DOHH2 (cell line): ENCODE results near the gene TFF2.

Source experiments
- H3F3A ChIP-seq: fragments of 200-600 bp; sonication (generic), shearing (Covaris generic); 2 replicates; pipeline ENCODE4 v1.6.0; 2016; ENCODE audit warnings: antibody characterized with exemption, mild to moderate bottlenecking; ENCODE audit not compliant: control insufficient read depth, insufficient read depth
- H3K27ac ChIP-seq: fragments of 200-600 bp; sonication (generic); 2 replicates; pipeline ENCODE4 v1.5.1; 2014; ENCODE audit warnings: low read depth, mild to moderate bottlenecking, low read length, moderate library complexity
- H3K27me3 ChIP-seq: fragments of 200-600 bp; sonication (generic); 2 replicates; pipeline ENCODE4 v1.6.1; 2014; ENCODE audit warnings: mild to moderate bottlenecking, low read length, mixed read lengths; ENCODE audit not compliant: control insufficient read depth
- H3K36me3 ChIP-seq: fragments of 200-600 bp; sonication (generic); 2 replicates; pipeline ENCODE4 v1.6.1; 2014; ENCODE audit warnings: mild to moderate bottlenecking, low read length, moderate library complexity, mixed read lengths; ENCODE audit not compliant: control insufficient read depth
- H3K4me1 ChIP-seq: fragments of 200-600 bp; sonication (generic); 2 replicates; pipeline ENCODE4 v1.6.1; 2014; ENCODE audit warnings: mild to moderate bottlenecking, low read length, mixed read lengths; ENCODE audit not compliant: control insufficient read depth
- H3K4me2 ChIP-seq: fragments of 200-600 bp; sonication (generic); 2 replicates; pipeline ENCODE4 v1.6.0; 2014; ENCODE audit warnings: mild to moderate bottlenecking, low read length, moderate library complexity
- H3K4me3 ChIP-seq: fragments of 200-600 bp; sonication (generic); 2 replicates; pipeline ENCODE4 v1.5.1; 2014; ENCODE audit warnings: mild to moderate bottlenecking, low read length, mixed read lengths
- H3K79me2 ChIP-seq: fragments of 200-600 bp; sonication (generic); 2 replicates; pipeline ENCODE4 v1.6.1; 2014; ENCODE audit warnings: mild to moderate bottlenecking, low read length, mixed read lengths; ENCODE audit not compliant: control insufficient read depth
- H3K9me2 ChIP-seq: fragments of 200-600 bp; sonication (generic); replicated peaks from 2 replicates; pipeline ENCODE4 v1.6.1; 2014; ENCODE audit warnings: mild to moderate bottlenecking, low read length, mixed read lengths; ENCODE audit not compliant: control insufficient read depth
- H3K9me3 ChIP-seq: fragments of 200-600 bp; sonication (generic); 2 replicates; pipeline ENCODE4 v1.6.1; 2014; ENCODE audit warnings: antibody characterized with exemption, low read length, mixed read lengths; ENCODE audit not compliant: control insufficient read depth, insufficient read depth
- H4K20me1 ChIP-seq: fragments of 200-600 bp; sonication (generic); 2 replicates; pipeline ENCODE4 v1.6.0; 2014; ENCODE audit warnings: low read depth, mild to moderate bottlenecking, antibody characterized with exemption, low read length, moderate library complexity; ENCODE audit not compliant: control insufficient read depth, insufficient read depth
- EZH2phosphoT487 ChIP-seq: fragments of 200-600 bp; sonication (generic); IDR thresholded peaks from 2 replicates; pipeline ENCODE4 v1.6.1; 2017; ENCODE audit warnings: borderline replicate concordance, mild to moderate bottlenecking, antibody characterized with exemption, low read length, moderate library complexity, mixed read lengths
- TF ChIP-seq, protein P1 (sequence below): fragments of 200-600 bp; sonication (generic); IDR thresholded peaks from one replicate; pipeline ENCODE4 v1.5.1; 2014; ENCODE audit warnings: antibody characterized with exemption, mild to moderate bottlenecking, low read depth, low read length; ENCODE audit not compliant: poor library complexity, severe bottlenecking

The TFF2 gene

DNA sequence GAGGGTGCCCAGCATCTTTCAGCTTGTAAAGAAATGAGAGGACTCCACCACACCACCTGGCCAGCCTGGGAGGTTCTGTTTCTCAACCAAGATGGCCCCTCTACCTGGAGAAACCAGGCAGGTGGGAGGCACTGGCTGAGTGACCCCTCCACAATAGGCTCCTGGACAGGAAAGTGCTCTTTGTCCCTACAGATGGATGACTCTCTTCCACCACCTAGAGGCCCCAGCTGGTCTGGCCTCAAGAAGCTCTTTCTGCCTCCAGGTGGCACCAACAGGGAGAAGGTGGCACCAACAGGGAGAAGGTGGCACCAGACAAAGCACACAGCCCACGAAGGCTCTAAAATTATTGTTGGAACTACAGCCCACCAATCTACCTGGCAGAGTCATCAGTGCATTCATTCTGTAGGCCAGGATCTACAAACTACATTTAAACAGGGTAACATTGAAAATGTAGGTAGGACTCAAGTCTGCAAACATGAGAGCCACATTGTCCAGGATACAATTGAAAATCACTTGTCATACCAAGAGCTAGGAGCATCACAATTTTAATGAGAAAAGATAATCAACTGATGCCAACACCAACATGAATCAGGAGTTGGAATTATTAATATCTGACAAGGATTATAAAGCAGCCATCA is 30.7 kb upstream of the TFF2 start:
- TF ChIP-seq, protein P1, sequence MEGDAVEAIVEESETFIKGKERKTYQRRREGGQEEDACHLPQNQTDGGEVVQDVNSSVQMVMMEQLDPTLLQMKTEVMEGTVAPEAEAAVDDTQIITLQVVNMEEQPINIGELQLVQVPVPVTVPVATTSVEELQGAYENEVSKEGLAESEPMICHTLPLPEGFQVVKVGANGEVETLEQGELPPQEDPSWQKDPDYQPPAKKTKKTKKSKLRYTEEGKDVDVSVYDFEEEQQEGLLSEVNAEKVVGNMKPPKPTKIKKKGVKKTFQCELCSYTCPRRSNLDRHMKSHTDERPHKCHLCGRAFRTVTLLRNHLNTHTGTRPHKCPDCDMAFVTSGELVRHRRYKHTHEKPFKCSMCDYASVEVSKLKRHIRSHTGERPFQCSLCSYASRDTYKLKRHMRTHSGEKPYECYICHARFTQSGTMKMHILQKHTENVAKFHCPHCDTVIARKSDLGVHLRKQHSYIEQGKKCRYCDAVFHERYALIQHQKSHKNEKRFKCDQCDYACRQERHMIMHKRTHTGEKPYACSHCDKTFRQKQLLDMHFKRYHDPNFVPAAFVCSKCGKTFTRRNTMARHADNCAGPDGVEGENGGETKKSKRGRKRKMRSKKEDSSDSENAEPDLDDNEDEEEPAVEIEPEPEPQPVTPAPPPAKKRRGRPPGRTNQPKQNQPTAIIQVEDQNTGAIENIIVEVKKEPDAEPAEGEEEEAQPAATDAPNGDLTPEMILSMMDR: peak; percentile 92
- TF ChIP-seq EZH2phosphoT487: no peak
- Histone ChIP-seq H3K4me2 (no peak overlapping the region), H3K36me3 (no peaks in the 10 kb centered on the region), H3K79me2 (no peaks in the 10 kb centered on the region), H3F3A (no peaks in the 10 kb centered on the region), H3K4me3 (no peak overlapping the region), H4K20me1 (no peaks in the 10 kb centered on the region), H3K27ac (no peak overlapping the region), H3K9me2 (no peaks in the 10 kb centered on the region), H3K27me3 (peaks cover 13% of the 10 kb centered on the region; the same call in 1 of the 2 replicates), H3K4me1 (peaks cover 23% of the 10 kb centered on the region), H3K9me3 (no peaks in the 10 kb centered on the region)

DNA sequence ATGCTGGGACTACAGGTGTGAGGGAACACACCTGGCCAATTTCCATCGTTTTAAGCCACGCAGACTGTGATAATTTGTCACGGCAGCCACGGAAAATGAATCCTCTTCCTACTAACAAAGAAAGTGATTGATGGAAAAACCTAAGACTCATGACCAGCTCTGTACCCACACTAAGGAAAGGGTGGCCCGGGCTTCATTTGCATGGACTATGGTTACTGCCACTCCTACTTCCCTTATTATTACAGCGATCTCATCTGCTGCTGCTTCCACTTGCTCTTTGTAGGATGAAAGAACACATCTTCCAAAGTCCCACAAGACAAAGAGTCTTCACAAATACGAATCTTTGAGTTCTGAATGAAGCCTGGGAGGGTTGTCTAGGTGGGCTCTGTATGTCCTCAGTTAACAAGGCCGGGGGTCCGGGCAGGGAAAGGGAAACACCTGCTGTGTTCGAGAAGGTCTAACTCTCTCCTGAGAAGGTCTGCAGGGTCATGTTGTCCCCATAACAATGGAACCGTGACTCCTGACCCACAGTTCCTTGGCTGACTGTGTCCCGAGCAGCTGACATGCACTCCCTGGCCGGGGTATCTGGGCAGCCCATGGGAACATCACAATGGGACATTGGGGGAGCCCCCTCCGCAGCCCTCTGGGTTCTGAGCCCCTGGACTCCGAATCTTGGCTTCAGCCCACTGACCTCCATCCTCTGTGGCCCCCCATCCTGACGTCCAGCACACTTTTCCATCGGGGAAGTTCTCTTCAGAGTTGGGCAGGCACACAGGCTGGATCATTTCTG is 28.8 kb upstream of the TFF2 start:
- H3K4me1 ChIP-seq: peaks cover 15% of the 10 kb centered on the region
- H3K36me3 ChIP-seq: no peaks in the 10 kb centered on the region
- peak overlapping the region; percentile 38 for H3K4me2 ChIP-seq
- H4K20me1 ChIP-seq: no peaks in the 10 kb centered on the region
- no peak overlapping the region for H3K27ac ChIP-seq
- no peaks in the 10 kb centered on the region for H3K9me3 ChIP-seq
- TF ChIP-seq, protein P1: no peak
- no peak for TF ChIP-seq EZH2phosphoT487
- H3K27me3 ChIP-seq: peaks cover 12% of the 10 kb centered on the region
- no peaks in the 10 kb centered on the region for H3K9me2 ChIP-seq
- no peaks in the 10 kb centered on the region for H3K79me2 ChIP-seq
- H3K4me3 ChIP-seq: no peak overlapping the region
- H3F3A ChIP-seq: no peaks in the 10 kb centered on the region

DNA sequence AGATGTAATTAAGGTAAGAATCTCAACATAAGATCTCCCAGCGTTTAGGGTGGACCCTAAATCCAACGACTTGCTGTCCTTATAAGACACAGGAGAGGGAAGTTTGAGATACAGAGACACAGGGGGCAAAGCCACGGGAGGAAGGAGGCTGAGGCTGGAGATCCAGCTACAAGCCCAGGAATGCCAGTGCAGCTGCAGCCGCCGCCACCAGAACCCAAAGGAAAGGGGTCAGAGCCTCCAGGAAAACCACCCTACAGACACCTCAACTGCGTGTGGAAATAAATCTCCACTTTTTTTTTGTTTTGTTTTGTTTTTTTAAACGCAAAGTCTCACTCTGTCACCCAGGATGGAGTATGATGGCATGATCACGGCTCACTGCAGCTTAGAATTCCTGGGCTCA is 27.6 kb upstream of the TFF2 start:
- H3K4me3 ChIP-seq: no peak overlapping the region
- no peaks in the 10 kb centered on the region for H3K79me2 ChIP-seq
- no peak overlapping the region for H3K27ac ChIP-seq
- no peaks in the 10 kb centered on the region for H3K9me3 ChIP-seq
- H3K4me2 ChIP-seq: no peak overlapping the region
- no peaks in the 10 kb centered on the region for H3K9me2 ChIP-seq
- H3F3A ChIP-seq: no peaks in the 10 kb centered on the region
- no peaks in the 10 kb centered on the region for H4K20me1 ChIP-seq
- peaks cover 20% of the 10 kb centered on the region for H3K27me3 ChIP-seq
- H3K36me3 ChIP-seq: no peaks in the 10 kb centered on the region
- TF ChIP-seq, protein P1: no peak
- H3K4me1 ChIP-seq: peaks cover 8% of the 10 kb centered on the region
